SK-N-SH (cell line): ENCODE results near the gene SRRM4. TPM values are rescaled to one million over a fixed set of nuclear protein-coding genes. Genes with fewer than 3 reads are reported as not detected.

Experiments used
- CTCF ChIA-PET: fragments of 300-600, 350-600 bp; formaldehyde crosslinking; extraction: SDS; loops from one replicate; lab custom pipeline; 2021; lab: Yijun Ruan, JAX
- POLR2A ChIA-PET: fragments of 350-600 bp; sonication (Branson Sonifier 250); formaldehyde crosslinking; extraction: SDS; loops from one replicate; lab custom pipeline; 2020; ENCODE audit warnings: antibody characterized with exemption, inconsistent platforms; lab: Yijun Ruan, JAX
- DNase-seq: peaks from one replicate; pipeline ENCODE4 v3.0.0; 2012
- H2AFZ ChIP-seq: fragments of 200-600 bp; sonication (generic); 2 replicates; pipeline ENCODE4 v1.8.1; 2016; ENCODE audit warnings: antibody characterized with exemption, mild to moderate bottlenecking, low read depth
- H3F3A ChIP-seq: fragments of 200-600 bp; sonication (generic); replicated peaks from 2 replicates; pipeline ENCODE3; 2016; ENCODE audit warnings: antibody characterized with exemption, mild to moderate bottlenecking; ENCODE audit not compliant: insufficient read depth
- H3K27ac ChIP-seq, 2 experiments: fragments of 200-500 bp in 1 of 2; fragments of 200-600 bp in 1 of 2; sonication (Bioruptor generic) in 1 of 2; sonication (generic), shearing (Covaris generic) in 1 of 2; 2 replicates each; pipeline versions ENCODE4 v1.5.1 to v1.6.1; 2014 to 2016; ENCODE audit warnings: low read depth in 2 of 2, inconsistent platforms in 1 of 2, low read length in 1 of 2, mild to moderate bottlenecking in 1 of 2, mixed read lengths in 1 of 2
- H3K27me3 ChIP-seq: fragments of 200-600 bp; sonication (generic), shearing (Covaris generic); 2 replicates; pipeline ENCODE4 v1.6.1; 2016; ENCODE audit warnings: mixed run types; ENCODE audit not compliant: insufficient read depth
- H3K36me3 ChIP-seq, 2 experiments: fragments of 200-500 bp in 1 of 2; fragments of 200-600 bp in 1 of 2; sonication (Bioruptor generic) in 1 of 2; sonication (generic) in 1 of 2; replicated peaks in 1 of 2; 2 replicates each; pipeline versions ENCODE3 to v1.5.1; 2014 to 2016; ENCODE audit warnings: low read length in 1 of 2, mild to moderate bottlenecking in 1 of 2; ENCODE audit not compliant: insufficient read depth in 2 of 2, control insufficient read depth in 1 of 2
- H3K4me1 ChIP-seq, 2 experiments: fragments of 200-500 bp in 1 of 2; fragments of 200-600 bp in 1 of 2; sonication (Bioruptor generic) in 1 of 2; sonication (generic), shearing (Covaris generic) in 1 of 2; 2 replicates each; pipeline versions ENCODE4 v1.5.1 to v1.6.1; 2014 to 2016; ENCODE audit warnings: low read depth in 1 of 2, low read length in 1 of 2, mixed run types in 1 of 2; ENCODE audit not compliant: insufficient read depth in 2 of 2, control insufficient read depth in 1 of 2
- H3K4me2 ChIP-seq: fragments of 200-600 bp; sonication (generic), shearing (Covaris generic); 2 replicates; pipeline ENCODE4 v1.6.1; 2017; ENCODE audit warnings: mixed run types
- H3K4me3 ChIP-seq, 2 experiments: fragments of 200-500 bp in 1 of 2; fragments of 200-600 bp in 1 of 2; sonication (Bioruptor generic) in 1 of 2; sonication (generic), shearing (Covaris generic) in 1 of 2; 2 replicates each; pipeline versions ENCODE4 v1.5.1 to v1.8.1; 2014 to 2016; ENCODE audit warnings: low read depth in 2 of 2, inconsistent platforms in 1 of 2, low read length in 1 of 2, mild to moderate bottlenecking in 1 of 2, mixed read lengths in 1 of 2, moderate library complexity in 1 of 2
- H3K79me2 ChIP-seq: fragments of 200-600 bp; sonication (generic); 2 replicates; pipeline ENCODE4 v1.8.1; 2017; ENCODE audit warnings: mild to moderate bottlenecking; ENCODE audit not compliant: insufficient read depth
- H3K9ac ChIP-seq: fragments of 200-600 bp; sonication (generic); 2 replicates; pipeline ENCODE4 v1.6.1; 2017; ENCODE audit warnings: mixed run types
- H3K9me2 ChIP-seq: fragments of 200-600 bp; sonication (generic); 2 replicates; pipeline ENCODE4 v1.6.1; 2017; ENCODE audit warnings: mixed run types
- H3K9me3 ChIP-seq: fragments of 200-600 bp; sonication (generic); 2 replicates; pipeline ENCODE4 v1.6.1; 2017; ENCODE audit warnings: mixed run types, mild to moderate bottlenecking, moderate library complexity
- H4K20me1 ChIP-seq: fragments of 200-600 bp; sonication (generic); 2 replicates; pipeline ENCODE4 v1.6.1; 2017; ENCODE audit warnings: mild to moderate bottlenecking, mixed run types; ENCODE audit not compliant: insufficient read depth
- ELF1 ChIP-seq: IDR thresholded peaks from 2 replicates; pipeline ENCODE4 v1.4.0; 2012
- EZH2phosphoT487 ChIP-seq: fragments of 200-600 bp; sonication (generic); IDR thresholded peaks from 2 replicates; pipeline ENCODE4 v1.6.1; 2017; ENCODE audit warnings: low read depth, mixed run types, mild to moderate bottlenecking, antibody characterized with exemption, moderate library complexity, borderline replicate concordance
- FOSL2 ChIP-seq: IDR thresholded peaks from 2 replicates; pipeline ENCODE4 v1.4.0; 2012; ENCODE audit warnings: low read depth, mild to moderate bottlenecking, moderate library complexity, borderline replicate concordance
- FOXJ3 ChIP-seq: sonication (generic); formaldehyde crosslinking; IDR thresholded peaks from 2 replicates; pipeline ENCODE4 v1.5.1; 2020; ENCODE audit warnings: mild to moderate bottlenecking, missing genetic modification reagents
- FOXM1 ChIP-seq: IDR thresholded peaks from 2 replicates; pipeline ENCODE4 v1.4.0; 2012; ENCODE audit warnings: low read depth, mild to moderate bottlenecking
- GABPA ChIP-seq: IDR thresholded peaks from 2 replicates; pipeline ENCODE4 v1.4.0; 2012; ENCODE audit warnings: low read depth, mild to moderate bottlenecking
- GATA2 ChIP-seq: sonication (generic); formaldehyde crosslinking; IDR thresholded peaks from 2 replicates; pipeline ENCODE4 v1.5.0; 2020; ENCODE audit warnings: mild to moderate bottlenecking, missing genetic modification reagents
- JUND ChIP-seq: IDR thresholded peaks from 2 replicates; pipeline ENCODE4 v1.4.0; 2012
- MEF2A ChIP-seq: IDR thresholded peaks from 2 replicates; pipeline ENCODE4 v1.4.0; 2012; ENCODE audit warnings: low read depth, borderline replicate concordance
- NFIC ChIP-seq: IDR thresholded peaks from 2 replicates; pipeline ENCODE4 v1.4.0; 2012; ENCODE audit warnings: borderline replicate concordance
- NRF1 ChIP-seq: IDR thresholded peaks from 2 replicates; pipeline ENCODE4 v1.6.1; 2012; ENCODE audit warnings: low read depth, mild to moderate bottlenecking, low read length
- RAD21 ChIP-seq: IDR thresholded peaks from 2 replicates; pipeline ENCODE4 v1.6.1; 2012; ENCODE audit warnings: mild to moderate bottlenecking, low read length
- RFX5 ChIP-seq: IDR thresholded peaks from 2 replicates; pipeline ENCODE4 v1.6.1; 2012; ENCODE audit warnings: mild to moderate bottlenecking, improper control_type of control experiment, low read length
- TAF1 ChIP-seq: IDR thresholded peaks from 2 replicates; pipeline ENCODE4 v1.6.1; 2012; ENCODE audit warnings: low read depth, mild to moderate bottlenecking, low read length, moderate library complexity, borderline replicate concordance
- TEAD4 ChIP-seq: IDR thresholded peaks from 2 replicates; pipeline ENCODE4 v1.4.0; 2012; ENCODE audit warnings: mild to moderate bottlenecking, borderline replicate concordance; ENCODE audit not compliant: insufficient read depth
- ZBTB33 ChIP-seq: IDR thresholded peaks from 2 replicates; pipeline ENCODE4 v1.4.0; 2012; ENCODE audit warnings: low read depth, borderline replicate concordance
- WGBS: methylation state at CpG from one replicate; pipeline ENCODE4 v1.1.6; 2017; ENCODE audit warnings: low lambda C conversion rate; 5-methylcytosine and 5-hydroxymethylcytosine counted together
- polyA plus RNA-seq, 3 experiments: library from polyadenylated mRNA; depleted of rRNA; stranded (reverse); fragments of >200 nt; gene quantifications; 2 replicates each; pipeline ENCODE4 v1.2.3, GENCODE V29; 2012
- TF ChIP-seq, protein P1 (sequence below): fragments of 150-350 bp; IDR thresholded peaks from 2 replicates; pipeline ENCODE4 v1.6.1; 2016; ENCODE audit warnings: mild to moderate bottlenecking, low read depth, low read length

Gene SRRM4
- polyA plus RNA-seq, 1 of the 3 experiments (the other 2 are of a cell fraction): 0.03 TPM

GRCh38 chr12:119151445-119152026, 170.2 kb downstream of the SRRM4 start:
- no peaks in the 10 kb centered on the region for H4K20me1 ChIP-seq
- H3K4me2 ChIP-seq: no peak overlapping the region
- no peak for DNase-seq
- WGBS: 0% methylated on average over 1 of the region's 1 CpG
- no peaks in the 10 kb centered on the region for H3K79me2 ChIP-seq
- H3F3A ChIP-seq: no peaks in the 10 kb centered on the region
- no peaks in the 10 kb centered on the region for H3K4me1 ChIP-seq
- no peaks in the 10 kb centered on the region for H3K36me3 ChIP-seq
- no peak overlapping the region for H3K27ac ChIP-seq
- CTCF ChIA-PET: interaction anchor here (0.6 to 1.5 kb wide), 3 partner anchors 8 to 75 kb away, joined by 3 to 4 read pairs (median 3); no protein-coding TSS in a partner anchor
- POLR2A ChIA-PET: no interaction called here
- no peak for TF ChIP-seq FOXM1
- no peak for TF ChIP-seq JUND
- TF ChIP-seq GATA2: no peak
- H3K9me3 ChIP-seq: no peaks in the 10 kb centered on the region
- no peak overlapping the region for H3K4me3 ChIP-seq
- no peak overlapping the region for H3K9ac ChIP-seq
- no peaks in the 10 kb centered on the region for H3K27me3 ChIP-seq
- H3K9me2 ChIP-seq: no peaks in the 10 kb centered on the region
- H2AFZ ChIP-seq: no peak overlapping the region

- no peak overlapping the region for H3K4me3 ChIP-seq
- no peak overlapping the region for H3K27ac ChIP-seq
- no peaks in the 10 kb centered on the region for H3K79me2 ChIP-seq
- DNase-seq: no peak
- no peaks in the 10 kb centered on the region for H3K9me2 ChIP-seq
- no peaks in the 10 kb centered on the region for H3K36me3 ChIP-seq
- 80% methylated on average over 45 of the region's 49 CpGs for WGBS
- H4K20me1 ChIP-seq: no peaks in the 10 kb centered on the region
- CTCF ChIA-PET: interaction anchor here (0.9 kb wide), 1 partner anchor 174 kb away, joined by 3 read pairs; no protein-coding TSS in a partner anchor
- H3K27me3 ChIP-seq: no peaks in the 10 kb centered on the region
- no peaks in the 10 kb centered on the region for H3K9me3 ChIP-seq
- no peak overlapping the region for H3K4me2 ChIP-seq
- no peak overlapping the region for H3K9ac ChIP-seq
- H2AFZ ChIP-seq: no peak overlapping the region
- POLR2A ChIA-PET: no interaction called here
- H3K4me1 ChIP-seq: no peaks in the 10 kb centered on the region; a peak in 1 of 4 replicates
- H3F3A ChIP-seq: no peaks in the 10 kb centered on the region
- TF ChIP-seq RAD21 (no peak), TAF1 (no peak), ELF1 (no peak), NFIC (no peak), TEAD4 (no peak), NRF1 (no peak)
Measured at GRCh38 chr12:119153477-119154434, 172.4 kb downstream of the SRRM4 start.

DNA sequence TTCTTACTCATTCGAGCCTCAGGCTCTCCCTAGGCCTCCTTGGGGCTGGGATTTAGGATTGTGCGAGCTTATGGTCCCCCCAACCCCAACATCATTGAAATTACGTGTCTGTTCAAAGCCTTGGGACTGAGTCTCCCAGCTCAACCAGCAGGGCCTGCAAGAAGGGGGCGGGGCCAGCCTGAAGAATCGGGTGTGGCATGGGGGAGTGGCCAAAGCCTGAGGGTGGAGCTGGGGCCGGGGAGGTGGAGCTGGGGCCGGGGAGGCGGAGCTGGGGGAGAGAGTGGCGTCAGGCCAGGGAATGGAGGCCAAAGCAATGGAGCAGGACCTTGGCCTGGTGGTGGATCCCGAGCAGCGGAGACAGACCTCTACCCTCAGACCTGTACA, 173.1 kb downstream of the SRRM4 start:
- Histone ChIP-seq H3K4me2 (no peak overlapping the region), H3K36me3 (no peaks in the 10 kb centered on the region), H3K9ac (no peak overlapping the region), H4K20me1 (no peaks in the 10 kb centered on the region), H3K4me1 (no peaks in the 10 kb centered on the region; a peak in 1 of 4 replicates), H2AFZ (no peak overlapping the region), H3K9me3 (no peaks in the 10 kb centered on the region), H3K9me2 (no peaks in the 10 kb centered on the region), H3K27me3 (no peaks in the 10 kb centered on the region), H3K4me3 (no peak overlapping the region), H3K27ac (no peak overlapping the region), H3K79me2 (no peaks in the 10 kb centered on the region), H3F3A (no peaks in the 10 kb centered on the region)
- DNase-seq: peak; percentile 42
- ChIA-PET POLR2A (no interaction called here), CTCF (no interaction called here)
- WGBS: 46% methylated on average over 9 of the region's 11 CpGs
- TF ChIP-seq FOXJ3 (CRISPR knock-in tag) (no peak), RFX5 (no peak), GATA2 (no peak), ZBTB33 (no peak), EZH2phosphoT487 (no peak), ELF1 (no peak), RAD21 (no peak), FOSL2 (no peak), GABPA (no peak), MEF2A (no peak), FOXM1 (no peak)
- TF ChIP-seq, protein P1, sequence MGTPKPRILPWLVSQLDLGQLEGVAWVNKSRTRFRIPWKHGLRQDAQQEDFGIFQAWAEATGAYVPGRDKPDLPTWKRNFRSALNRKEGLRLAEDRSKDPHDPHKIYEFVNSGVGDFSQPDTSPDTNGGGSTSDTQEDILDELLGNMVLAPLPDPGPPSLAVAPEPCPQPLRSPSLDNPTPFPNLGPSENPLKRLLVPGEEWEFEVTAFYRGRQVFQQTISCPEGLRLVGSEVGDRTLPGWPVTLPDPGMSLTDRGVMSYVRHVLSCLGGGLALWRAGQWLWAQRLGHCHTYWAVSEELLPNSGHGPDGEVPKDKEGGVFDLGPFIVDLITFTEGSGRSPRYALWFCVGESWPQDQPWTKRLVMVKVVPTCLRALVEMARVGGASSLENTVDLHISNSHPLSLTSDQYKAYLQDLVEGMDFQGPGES: no peak
